ENCODE results near the gene ST6GALNAC4. TPM values are rescaled to one million over a fixed set of nuclear protein-coding genes. Genes with fewer than 3 reads are reported as not detected.

ST6GALNAC4 gene
- total RNA-seq, 1 donor from 2014 or later, result 42.1 TPM

DNA sequence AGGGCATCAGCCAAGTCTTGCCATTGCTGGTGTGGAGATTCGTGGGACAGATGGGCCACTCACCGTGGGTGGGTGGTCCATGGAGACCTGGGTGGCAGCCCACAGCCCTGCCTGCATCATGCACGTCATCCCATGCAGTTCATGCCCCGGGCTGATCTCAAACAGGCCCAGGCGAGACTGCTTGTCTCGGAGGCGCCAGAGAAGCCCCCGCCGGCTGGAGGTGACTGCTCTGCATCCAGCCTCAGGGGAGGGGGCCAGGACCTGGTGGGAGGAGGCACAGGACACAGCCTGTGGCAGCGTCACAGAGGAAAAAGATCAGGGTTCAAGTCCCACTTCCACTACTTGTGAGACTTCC is 12.8 kb upstream of the ST6GALNAC4 start:
- no peak for DNase-seq (ENCODE audit: low spot score)

DNA sequence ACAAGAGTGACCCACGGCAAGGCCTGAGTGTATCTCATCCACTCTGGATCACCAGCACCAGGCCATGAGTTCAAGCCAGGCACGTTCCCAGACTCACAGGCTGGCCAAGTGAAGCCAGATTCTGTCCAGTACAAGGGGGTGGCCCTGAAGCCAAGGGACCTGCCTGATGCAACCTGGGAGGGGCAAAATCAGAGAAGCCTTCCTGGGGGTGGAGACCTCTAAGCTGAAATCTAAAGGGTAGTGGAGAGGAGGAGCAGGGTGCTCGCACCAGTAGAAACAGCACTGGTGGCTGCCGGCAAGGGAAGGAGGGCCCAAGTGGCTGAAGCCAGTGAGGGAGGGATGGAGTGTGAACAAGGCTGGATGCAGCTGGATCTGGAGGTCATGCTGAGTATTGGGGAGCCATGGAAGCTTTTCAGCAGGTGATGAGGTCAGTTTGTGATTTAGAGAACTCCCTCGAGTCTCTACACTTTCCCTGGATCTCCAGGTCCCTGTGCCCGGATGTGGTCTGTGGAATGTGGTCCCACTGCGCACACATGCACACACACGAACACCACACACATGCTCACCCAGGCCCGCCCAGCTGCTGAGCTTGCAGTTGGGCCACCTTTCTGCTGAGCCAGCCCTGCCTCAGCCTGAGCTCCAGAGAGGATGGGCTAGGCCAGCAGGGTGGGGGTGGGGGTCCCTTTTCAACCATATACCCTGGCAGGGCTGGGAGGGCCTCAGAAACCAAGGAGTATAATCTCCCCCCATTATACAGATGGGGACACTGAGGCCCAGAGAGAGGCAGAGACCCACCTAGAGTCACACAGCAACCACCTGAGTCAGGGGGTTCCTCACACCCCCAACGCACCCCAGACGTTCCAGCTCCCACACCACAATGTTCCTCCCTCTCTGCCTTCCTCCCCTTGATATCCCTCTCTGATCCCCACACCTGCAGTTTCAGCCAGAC is 12.1 kb upstream of the ST6GALNAC4 start:
- no peak for DNase-seq (ENCODE audit: low spot score)

DNA sequence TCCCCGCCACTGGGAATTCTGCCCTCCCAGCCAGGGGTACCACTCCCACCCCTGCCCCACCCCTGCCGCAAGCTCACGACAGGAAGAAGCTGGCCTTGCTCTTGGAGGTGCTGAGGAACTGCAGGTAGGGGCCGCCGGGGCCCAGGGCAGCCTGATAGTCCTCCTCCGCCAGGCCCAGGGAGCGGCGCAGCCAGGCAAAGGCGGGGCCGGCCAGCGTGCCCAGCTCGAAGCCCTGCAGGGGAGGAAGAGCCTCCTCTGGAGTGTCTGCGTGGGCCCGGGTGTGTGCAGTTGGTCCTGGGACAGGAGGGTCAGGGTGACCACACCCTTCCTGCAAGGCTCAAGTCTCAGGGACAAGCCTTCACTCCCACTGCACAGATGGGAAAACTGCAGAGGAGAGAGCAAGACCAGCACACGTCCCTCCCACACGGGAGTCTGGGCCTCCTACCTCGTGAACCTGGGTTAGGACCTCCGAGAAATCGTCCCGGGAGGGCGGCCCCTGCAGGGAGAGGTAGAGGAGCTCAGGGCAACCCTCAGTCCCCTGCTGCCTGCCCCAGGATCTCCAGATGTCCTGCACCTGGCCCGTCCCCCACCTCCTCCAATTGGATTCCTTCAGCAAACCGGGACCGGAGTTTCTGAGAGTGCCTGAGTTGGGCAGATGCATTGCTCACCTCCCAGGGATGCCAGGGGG is 11.3 kb upstream of the ST6GALNAC4 start:
- no peak for DNase-seq (ENCODE audit: low spot score)

DNA sequence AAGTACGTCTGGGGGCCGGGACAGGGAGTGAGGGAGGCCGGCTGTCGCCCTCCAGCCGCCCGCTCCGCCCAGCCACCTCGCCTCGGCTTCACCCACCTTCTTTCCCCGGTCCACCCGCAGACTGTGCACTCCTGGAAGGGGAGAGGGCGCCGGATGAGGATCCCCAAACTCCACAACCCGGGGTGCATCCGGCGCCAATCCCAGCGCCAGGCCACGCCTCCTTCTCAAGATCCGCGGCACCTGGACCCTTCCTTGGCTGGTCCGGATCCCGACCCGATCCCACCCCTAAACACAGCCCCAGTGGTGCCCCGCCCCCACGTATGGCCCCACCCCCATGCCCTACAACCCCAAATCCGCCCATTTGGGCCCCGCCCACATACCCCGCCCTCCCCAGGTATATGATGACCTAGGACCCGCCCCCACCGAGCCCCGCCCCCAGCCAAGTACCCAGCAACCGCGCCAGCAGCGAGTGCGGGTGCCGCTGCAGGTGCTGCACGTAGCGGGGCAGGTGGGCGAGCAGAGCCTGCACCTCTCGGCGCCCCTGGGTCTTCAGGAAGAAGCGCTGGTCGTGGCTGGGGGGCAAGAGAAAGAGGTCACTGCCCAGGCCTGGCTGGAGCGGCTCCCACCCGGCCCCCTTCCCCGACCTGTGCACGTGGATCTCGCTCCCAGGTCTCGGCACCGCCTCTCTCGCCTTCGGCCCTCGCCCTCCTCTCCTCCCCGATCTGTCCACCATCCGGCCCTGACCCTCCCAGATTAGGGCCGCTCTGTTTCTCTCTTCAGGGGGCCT is 10.6 kb upstream of the ST6GALNAC4 start:
- DNase-seq (ENCODE audit: low spot score), result peak; percentile 64

DNA sequence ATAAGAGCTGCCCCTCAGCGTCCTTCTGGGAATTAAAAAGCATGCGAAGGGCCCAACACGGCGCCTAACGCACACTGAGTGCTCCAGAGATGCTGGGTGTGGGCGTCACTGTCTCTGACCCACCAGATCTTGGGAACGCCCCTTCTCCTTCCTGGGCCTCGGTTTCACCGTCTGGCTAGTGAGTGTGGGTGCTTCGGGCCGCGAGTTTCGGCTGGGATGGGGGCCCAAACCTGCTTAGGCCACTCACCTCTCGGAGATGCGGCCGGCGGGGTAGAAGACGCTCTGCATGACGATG is 10.0 kb upstream of the ST6GALNAC4 start:
- DNase-seq (ENCODE audit: low spot score), result no peak

DNA sequence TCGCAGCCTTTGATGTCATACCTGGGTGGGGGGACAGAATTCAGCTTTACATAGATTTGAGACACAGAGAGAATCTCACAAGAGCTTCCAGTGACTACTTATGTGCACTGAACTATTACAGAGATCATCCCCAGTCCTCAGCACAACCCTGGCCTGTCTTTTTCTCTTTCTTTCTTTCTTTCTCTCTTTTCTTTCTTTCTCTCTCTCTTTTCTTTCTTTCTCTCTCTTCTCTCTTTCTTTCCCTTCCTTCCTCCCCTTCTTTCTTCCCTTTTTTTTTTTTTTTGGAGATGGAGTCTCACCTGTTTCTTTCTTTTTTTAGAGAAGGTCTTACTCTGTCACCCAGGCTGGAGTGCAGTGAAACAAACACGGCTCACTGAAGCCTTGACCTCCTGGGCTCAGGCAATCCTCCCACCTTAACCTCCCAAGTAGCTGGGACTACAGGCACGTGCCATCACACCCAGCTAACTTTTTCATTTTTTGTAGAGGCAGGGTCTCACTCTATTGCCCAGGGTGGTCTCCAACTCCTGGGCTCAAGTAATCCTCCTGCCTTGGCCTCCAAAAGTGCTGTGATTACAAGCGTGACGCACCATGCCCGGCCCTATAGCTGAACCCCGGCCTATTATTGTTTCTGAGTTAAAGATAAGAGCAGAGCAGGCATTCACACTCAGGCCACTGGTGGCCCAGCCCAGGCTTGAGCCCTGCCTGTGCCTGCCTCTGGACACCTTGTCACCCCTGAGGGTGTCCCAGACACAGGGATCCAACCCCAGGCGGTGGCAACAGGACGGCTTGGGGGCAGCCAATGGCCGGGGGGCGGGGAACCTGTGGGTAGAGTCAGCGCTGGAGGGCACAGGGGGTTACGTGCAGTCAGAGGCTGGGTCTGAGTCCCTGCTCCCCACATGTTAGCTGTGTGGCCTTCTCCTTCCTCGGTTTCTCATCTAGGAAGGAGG is 9.4 kb upstream of the ST6GALNAC4 start:
- no peak for DNase-seq (ENCODE audit: low spot score)

DNA sequence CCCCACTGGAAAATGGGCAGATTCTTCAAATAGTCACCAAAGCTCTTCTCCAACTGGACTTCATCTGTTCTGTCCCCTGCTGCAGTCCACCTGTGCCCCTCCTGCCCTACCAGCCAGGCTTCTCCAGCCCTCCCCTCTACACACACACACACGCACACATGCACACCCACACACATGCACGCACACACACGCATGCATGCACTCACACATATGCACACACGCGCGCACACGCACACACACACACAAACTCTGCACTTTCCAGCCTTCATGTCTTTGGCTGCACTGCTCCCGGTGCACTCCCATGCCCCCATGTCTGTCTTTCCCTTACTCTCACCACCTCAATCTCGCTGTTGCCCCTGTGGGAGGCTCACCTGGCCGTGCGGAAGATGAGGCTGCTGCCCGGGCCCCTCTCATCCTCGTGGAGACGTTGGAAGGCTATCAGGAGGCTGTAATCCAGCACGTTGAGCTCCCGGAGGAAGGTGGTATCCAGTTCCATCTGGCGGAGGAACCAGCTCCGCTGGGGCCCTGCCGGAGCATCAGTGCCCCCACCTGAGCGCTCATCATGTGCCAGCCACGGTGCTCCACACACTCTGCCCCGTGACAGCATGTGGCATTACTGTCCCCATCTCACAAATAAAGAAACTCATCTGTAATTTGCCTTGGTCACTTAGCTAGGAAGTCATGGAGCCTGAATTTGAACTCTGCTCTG is 8.0 kb upstream of the ST6GALNAC4 start:
- no peak for DNase-seq (ENCODE audit: low spot score)

DNA sequence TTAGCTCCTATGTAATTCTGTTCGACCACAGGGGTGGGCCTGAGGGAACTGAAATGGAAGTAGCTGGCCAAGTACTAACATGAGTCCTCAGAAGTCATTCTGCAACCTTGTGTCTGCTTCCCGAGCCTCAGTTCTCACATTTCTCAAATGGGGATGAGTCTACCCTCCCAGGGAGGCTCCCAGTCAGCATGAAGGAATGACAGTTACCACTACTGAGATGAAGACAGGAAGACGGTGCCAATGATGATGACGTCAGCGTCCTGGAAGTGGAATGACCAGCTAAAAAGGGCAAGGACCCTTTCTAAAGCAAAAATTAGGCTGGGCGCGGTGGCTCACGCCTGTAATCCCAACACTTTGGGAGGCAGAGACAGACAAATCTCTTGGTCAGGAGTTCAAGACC is 6.9 kb upstream of the ST6GALNAC4 start:
- no peak for DNase-seq (ENCODE audit: low spot score)

DNA sequence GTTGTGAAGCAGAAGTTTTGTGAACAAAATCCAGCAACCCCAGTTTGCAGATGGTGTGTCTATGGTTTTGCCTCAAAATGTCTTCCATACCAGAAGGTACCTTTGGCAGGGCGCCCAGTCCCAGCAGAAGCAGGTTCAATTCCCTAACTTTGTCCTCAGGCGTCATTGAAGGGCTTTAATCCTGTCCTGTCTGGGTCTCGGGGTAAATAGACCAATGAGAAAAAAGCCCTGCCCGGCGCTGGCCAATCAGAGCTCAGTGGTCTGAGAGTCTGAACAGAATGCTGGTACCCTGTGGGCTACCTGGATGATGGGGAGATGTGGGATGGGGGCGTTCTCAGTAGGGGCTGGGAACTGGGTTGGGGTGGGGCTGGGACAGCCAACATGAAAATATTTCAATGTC is 6.2 kb upstream of the ST6GALNAC4 start:
- DNase-seq (ENCODE audit: low spot score), result no peak

DNA sequence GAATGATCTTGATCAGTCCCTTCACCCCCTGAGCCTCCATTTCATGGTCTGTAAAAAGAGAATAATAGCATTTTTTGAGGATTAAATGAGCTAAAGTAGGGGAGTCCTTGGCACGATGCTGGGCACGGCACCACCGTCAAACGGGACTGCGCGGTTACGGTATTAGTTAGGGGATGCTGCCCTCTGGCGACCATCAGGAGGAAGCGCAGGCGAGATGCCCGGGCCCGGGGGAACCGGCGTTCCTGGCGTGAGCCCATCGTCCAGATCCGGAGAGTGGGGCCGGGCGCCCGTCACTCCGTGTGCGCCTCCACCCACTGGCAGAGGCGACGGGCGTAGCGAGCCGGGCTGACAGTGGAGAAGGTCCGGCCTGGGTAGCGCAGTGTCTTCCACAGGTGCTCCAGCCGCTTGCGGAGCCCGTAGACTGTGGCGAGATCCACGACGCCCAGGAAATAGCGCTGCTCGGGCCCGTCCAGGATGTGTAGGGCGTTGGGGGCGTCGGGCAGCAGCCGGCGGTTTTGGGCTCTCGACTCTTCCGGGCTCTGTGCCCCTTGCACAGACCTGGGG is 4.8 kb upstream of the ST6GALNAC4 start:
- peak; percentile 74 for DNase-seq (ENCODE audit: low spot score)

DNA sequence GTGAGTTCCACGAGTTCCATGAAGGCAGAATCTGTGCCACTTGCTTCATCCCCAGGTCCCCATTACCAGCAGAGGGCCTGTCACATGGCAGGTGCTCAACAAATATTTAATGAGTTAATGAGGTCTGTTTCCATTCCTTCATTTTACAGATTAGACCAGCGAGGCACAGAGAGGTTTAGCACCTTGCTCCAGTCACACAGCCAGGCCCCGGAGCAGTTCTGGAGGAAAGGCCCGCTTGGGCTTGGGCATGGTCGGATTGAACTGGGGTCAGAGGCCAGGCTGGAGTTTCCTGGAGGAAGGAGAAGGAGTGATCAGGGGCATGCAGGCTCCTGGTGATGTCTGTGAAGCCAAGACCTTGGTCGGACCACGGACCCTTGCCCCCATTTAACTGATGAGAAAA is 4.0 kb upstream of the ST6GALNAC4 start:
- no peak for DNase-seq (ENCODE audit: low spot score)

DNA sequence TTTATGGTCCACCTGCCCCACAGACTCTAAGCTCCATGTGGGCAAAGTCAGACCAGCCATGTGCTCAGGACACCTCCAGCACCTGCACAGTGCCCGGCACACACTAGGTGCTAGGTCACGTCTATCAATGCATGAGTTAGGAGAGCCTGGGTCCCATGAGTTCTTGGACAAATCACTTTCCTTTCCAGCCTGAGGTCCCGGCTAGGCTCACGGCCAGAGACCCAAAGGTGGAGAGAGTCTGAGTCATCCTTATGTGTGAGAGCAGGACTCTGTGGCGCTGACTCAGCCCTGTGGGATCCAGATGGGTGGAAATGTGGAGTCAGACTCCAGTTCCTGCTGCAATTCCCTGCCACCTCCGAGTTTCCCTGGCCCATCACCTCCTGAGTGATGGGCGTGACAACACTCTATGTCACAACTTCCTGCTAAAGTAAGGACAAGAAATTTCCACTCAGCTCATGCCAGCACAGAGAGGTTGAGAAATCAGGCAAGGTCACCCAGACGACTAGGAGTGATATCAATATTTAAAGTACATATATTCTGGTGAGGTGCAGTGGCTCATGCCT is 2.5 kb upstream of the ST6GALNAC4 start:
- peak; percentile 89 for DNase-seq (ENCODE audit: low spot score)

DNA sequence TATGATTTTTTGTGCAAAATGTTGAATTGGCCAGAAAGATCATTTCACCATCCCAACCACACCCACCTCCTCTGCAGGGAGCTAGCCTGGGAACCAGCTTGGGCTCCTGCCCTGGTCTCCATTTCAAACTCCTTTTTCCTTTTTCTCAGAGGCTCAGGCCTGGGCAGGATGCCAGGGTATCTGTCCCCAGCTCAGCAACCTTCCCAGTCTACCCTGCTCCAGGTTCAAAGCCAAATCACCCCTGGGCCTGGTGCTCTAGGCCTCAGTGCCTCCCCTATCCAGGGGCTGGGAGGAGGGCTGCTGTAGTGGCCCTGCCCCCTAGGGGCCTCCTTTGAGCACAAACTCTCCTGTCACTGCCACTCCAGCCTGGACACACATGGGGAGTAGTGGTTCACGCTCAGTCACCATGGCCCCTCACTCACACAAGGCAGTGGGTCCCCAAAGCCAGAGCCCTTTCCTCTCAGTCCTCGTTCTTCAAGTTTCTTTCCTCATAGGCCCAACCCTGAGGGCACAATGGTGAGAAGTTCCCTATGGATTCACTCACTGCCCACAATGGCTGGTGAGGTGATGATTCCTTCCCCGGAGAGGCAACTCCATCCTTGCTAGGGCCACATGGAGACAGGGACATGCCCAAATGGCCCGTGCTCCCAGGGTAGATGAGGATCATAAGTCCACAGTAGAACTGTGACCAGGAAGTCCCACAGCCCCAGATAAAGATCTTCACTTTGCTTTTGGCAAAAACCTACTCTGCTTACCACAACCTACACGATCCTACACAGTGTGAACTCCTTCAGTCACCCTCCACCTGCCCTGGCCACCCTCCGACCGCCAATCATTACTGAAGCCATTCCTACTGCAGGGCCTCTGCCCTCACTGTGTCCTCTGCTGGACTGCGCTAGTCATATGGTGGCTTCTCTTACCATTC is 1.6 kb upstream of the ST6GALNAC4 start:
- DNase-seq (ENCODE audit: low spot score), result no peak

DNA sequence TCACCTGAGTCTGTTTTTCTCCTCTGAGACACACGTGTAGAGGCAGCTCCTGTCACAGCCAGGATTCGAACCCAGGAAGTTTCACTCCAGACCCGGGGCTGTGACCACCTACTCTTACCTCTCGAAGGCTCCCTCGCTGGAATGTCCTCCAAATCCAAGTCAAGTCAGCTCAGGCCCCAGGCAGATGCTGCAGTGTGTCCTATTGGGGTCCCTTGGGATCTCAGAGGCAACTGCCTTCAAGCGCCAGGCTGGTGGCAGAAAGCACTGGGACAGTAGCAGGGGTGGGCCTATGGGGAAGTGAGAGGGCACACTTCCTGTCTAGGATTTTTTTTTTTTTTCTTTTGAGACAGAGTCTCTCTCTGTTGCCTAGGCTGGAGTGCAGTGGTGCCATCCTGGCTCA is 762 bp upstream of the ST6GALNAC4 start:
- no peak for DNase-seq (ENCODE audit: low spot score)

DNA sequence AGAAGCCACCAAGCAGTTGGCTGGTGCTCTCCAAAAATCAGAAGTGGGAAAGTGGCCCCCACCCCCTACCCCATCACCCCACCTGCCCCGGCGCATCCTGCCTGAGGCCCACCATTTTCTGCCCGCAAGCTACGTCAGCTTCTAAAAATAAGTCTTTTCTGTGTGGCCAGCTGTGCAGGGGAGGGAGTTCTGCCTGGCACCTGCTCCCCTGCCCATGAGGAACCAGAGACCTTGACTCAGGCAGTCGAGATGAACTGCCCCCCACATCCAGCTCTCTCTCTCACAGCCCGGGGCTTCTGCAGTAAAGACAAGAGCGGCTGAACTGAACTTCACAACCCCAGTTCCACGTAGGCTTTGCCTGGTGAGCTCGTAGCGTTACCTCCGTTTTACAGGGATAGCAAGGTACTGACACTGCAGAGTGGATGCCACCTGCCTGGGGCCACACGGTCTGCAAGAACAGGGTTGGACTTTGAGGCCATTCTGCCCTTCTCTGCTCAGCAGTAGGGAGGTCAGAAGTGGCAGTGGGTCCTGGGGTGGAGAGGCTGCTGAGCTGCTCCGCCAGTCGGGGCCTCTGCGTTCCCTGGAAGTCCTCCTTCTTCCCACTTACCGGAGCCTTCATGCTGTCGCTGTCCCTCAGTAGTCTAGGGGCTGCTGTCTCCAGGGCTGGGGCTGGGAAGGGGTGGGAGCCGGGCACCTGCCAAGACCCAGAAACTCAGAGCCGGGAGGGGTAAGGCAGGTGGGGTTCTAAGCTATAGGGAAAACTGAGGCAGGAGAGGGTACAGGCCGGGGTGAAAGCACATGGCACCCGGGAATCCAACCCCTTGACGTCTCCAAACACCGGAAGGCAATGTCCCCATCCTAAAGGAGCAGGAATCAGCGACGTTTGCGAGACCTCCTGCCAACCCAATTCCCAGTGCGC is 781 bp downstream of the ST6GALNAC4 start:
- DNase-seq (ENCODE audit: low spot score), result no peak

DNA sequence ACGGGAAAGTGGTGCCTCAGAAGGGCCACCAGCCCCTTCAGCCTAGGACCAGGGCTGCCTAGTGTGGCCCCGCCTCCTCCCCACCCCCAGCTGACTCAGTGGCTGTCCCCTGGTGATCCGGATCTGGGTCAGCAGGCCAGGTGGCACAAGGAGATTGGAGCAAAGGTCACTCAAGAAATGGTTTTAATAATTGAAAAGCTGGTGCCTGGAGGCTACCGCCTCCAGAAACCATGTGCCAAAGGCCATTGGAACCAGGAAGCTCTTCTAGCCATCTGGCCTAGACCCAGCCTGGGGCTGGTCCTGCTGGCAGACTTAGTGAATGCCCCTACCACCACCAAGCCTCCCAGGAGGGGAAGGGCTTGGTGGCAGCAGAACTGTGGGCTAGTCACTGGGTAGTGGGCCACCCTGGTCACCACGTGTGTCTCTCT is 1.5 kb downstream of the ST6GALNAC4 start:
- DNase-seq (ENCODE audit: low spot score), result no peak

DNA sequence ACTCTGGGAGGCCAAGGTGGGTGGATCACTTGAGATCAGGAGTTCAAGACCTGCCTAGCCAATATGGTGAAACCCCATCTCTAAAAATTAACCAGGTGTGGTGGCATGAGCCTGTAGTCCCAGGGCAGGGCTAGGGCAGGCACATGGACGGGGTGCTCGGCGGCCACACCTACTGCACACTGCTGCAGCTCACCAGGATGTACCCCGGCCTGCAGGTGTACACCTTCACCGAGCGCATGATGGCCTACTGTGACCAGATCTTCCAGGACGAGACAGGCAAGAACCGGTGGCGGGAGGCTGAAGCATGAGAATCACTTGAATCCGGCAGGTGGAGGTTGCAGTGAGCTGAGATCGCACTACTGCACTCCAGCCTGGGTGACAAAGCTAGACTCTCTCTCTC is 3.2 kb downstream of the ST6GALNAC4 start:
- DNase-seq (ENCODE audit: low spot score), result no peak

DNA sequence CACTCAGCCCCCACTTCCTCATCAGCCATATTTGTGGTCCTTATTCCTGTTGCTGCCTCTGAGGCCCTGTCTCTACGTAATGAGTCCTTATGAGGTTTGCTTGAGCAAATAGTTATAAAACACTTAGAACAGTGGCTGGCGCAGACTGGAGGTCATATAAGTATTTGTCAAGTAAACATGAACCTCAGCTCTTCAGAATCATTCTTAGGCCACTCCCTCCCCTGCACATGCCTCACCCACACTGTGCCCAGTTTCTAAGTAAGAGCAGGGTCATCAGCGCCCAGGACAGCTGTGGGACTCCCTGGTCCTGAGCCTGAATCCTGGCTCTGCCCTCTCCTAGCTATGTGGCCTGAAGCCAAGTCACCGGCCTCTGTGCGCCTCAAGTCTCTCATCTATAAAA is 4.0 kb downstream of the ST6GALNAC4 start:
- DNase-seq (ENCODE audit: low spot score), result no peak
